NCI-H526 (cell line): ENCODE results near the gene KLRD1.
"Not testable (repeated sequence)": the region's sequence is repeated elsewhere in the genome, so short reads cannot be mapped to it uniquely, and the experiment has no call there.

ENCODE experiments used
- DNase-seq, 2 experiments: peaks; one replicate each; lab custom pipeline; 2025; lab: John Stamatoyannopoulos, UW

Gene KLRD1

DNA sequence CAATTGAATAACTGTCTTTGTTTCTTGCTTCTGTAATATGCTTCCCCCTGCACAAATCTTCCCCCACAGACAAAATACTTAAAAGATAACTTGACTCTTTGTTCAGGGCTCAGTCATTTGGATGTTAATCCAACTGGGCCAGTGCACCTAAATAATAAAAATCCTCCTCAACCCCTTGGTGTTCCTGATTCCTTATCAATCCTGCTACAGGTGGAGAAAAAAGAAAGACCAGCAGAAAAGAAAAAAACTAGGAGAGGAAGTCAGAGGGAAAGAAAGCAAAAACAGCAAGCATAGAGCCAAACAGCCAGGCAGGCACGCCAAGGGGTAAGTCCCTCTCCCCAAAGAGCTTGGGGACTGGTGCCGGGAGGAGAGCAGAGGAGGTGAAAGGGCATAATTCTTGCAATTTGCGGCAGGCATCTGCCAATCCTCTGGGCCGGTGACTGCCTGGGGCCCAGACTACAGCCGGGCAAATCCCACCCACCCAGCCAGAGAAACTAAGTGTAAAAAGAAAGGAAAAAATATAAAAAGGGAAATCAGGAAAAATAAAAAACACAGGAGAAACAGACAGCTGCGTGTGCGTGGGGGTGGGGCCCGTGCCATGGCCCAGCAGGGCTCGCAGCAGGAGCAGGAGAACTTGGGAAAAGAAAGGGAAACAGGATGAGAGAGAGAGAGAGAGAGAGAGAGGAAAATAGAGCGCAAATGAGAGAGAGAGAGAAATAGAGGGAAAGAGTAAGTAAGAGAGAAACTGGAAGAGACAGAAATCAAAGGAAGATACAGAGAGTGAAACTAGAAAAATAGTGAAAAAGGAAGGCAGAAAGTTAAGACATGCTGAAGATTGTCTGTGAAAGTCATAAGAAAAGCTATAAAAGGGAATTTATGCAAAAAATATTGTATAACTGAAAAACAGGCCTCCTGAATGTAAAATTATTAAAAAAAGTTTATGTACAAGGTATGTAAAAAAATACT lies 60.8 kb downstream of the KLRD1 start:
- no peak for DNase-seq

DNA sequence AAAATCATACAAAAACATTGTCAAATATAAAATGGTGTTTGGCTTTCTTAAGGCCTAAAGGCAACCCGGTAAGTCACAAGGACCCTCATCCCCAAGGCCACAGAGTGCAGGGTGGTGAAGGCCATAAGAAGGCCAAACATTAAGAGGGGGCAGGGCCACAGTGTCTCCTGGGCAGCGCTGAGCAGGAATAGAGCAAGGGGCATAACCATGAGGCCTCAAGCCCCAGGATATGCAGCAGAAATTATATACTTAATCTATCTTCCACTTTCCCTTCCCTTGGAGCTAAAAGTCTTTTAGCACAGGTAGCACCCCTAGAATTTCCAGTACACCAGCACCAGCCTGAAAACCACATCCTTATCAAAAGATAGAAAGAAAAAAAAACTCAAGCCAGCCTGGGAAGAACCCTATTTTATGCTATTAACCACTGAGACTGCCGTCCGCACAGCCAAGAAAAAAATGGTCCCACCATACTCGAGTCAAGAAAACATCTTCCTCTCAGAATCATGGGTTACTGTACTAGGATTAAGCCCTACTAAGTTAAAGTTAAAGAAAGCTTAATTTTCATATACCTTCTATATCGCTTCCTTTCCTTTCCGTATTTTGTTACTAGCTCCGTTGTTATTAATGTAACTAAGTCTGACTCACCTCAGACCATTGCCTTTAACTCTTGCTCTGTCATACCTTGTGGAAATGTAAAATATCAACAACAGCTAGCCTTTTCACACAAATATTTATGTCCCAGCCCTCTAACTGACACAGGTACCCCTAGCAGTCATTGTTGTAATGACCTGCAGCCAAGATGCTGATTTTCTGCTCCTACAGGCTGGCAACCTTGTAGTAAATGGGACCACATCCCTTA lies 62.1 kb downstream of the KLRD1 start:
- DNase-seq, result no peak

- not testable (repeated sequence) for DNase-seq
These were observed 64.3 kb downstream of the KLRD1 start for GRCh38 chr12:10371893-10372535.

DNA sequence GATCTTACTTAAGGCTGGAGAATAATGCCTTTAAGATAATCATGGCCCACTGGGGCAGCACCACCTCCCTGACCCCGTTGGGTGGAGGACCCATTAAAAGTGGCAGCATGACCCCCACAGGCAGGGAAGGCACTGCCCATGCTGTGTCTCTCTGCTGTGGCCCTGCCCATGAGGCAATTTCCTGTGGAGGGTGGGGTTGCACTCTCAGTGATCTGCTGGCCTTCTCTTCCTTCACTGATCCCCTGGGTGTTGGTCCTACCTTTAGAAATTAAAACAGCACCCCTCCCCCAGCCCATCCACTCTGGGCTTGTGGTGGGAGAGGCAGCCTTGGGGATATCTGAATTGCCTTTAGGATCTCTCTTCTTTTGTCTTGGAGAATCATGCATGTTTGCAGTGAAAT lies 64.9 kb downstream of the KLRD1 start:
- no peak for DNase-seq

GRCh38 chr12:10374624-10375018 lies 67.0 kb downstream of the KLRD1 start:
- no peak for DNase-seq

DNA sequence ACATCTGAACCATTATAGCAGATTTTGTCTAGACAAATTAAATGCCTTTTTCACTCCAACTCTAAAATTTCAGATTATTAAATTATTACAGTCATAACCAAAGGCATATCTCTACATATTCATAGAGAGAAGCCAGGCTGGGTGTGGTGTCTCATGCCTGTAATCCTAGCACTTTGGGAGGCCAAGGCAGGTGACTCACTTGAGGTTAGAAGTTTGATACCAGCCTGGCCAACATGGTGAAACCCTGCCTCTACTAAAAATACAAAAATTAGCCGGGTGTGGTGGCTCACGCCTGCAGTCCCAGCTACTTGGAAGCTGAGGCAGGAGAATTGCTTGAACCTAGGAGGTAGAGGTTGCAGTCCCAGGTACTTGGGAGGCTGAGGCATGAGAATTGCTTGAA lies 71.1 kb downstream of the KLRD1 start:
- not testable (repeated sequence) for DNase-seq
